DOHH2 (cell line): ENCODE results near the gene NEK10.

ENCODE experiments used
- H3F3A ChIP-seq: fragments of 200-600 bp; sonication (generic), shearing (Covaris generic); 2 replicates; pipeline ENCODE4 v1.6.0; 2016; ENCODE audit warnings: antibody characterized with exemption, mild to moderate bottlenecking; ENCODE audit not compliant: control insufficient read depth, insufficient read depth
- H3K27ac ChIP-seq: fragments of 200-600 bp; sonication (generic); 2 replicates; pipeline ENCODE4 v1.5.1; 2014; ENCODE audit warnings: low read depth, mild to moderate bottlenecking, low read length, moderate library complexity
- H3K27me3 ChIP-seq: fragments of 200-600 bp; sonication (generic); 2 replicates; pipeline ENCODE4 v1.6.1; 2014; ENCODE audit warnings: mild to moderate bottlenecking, low read length, mixed read lengths; ENCODE audit not compliant: control insufficient read depth
- H3K36me3 ChIP-seq: fragments of 200-600 bp; sonication (generic); 2 replicates; pipeline ENCODE4 v1.6.1; 2014; ENCODE audit warnings: mild to moderate bottlenecking, low read length, moderate library complexity, mixed read lengths; ENCODE audit not compliant: control insufficient read depth
- H3K4me1 ChIP-seq: fragments of 200-600 bp; sonication (generic); 2 replicates; pipeline ENCODE4 v1.6.1; 2014; ENCODE audit warnings: mild to moderate bottlenecking, low read length, mixed read lengths; ENCODE audit not compliant: control insufficient read depth
- H3K4me2 ChIP-seq: fragments of 200-600 bp; sonication (generic); 2 replicates; pipeline ENCODE4 v1.6.0; 2014; ENCODE audit warnings: mild to moderate bottlenecking, low read length, moderate library complexity
- H3K4me3 ChIP-seq: fragments of 200-600 bp; sonication (generic); 2 replicates; pipeline ENCODE4 v1.5.1; 2014; ENCODE audit warnings: mild to moderate bottlenecking, low read length, mixed read lengths
- H3K79me2 ChIP-seq: fragments of 200-600 bp; sonication (generic); 2 replicates; pipeline ENCODE4 v1.6.1; 2014; ENCODE audit warnings: mild to moderate bottlenecking, low read length, mixed read lengths; ENCODE audit not compliant: control insufficient read depth
- H3K9me2 ChIP-seq: fragments of 200-600 bp; sonication (generic); replicated peaks from 2 replicates; pipeline ENCODE4 v1.6.1; 2014; ENCODE audit warnings: mild to moderate bottlenecking, low read length, mixed read lengths; ENCODE audit not compliant: control insufficient read depth
- H3K9me3 ChIP-seq: fragments of 200-600 bp; sonication (generic); 2 replicates; pipeline ENCODE4 v1.6.1; 2014; ENCODE audit warnings: antibody characterized with exemption, low read length, mixed read lengths; ENCODE audit not compliant: control insufficient read depth, insufficient read depth
- H4K20me1 ChIP-seq: fragments of 200-600 bp; sonication (generic); 2 replicates; pipeline ENCODE4 v1.6.0; 2014; ENCODE audit warnings: low read depth, mild to moderate bottlenecking, antibody characterized with exemption, low read length, moderate library complexity; ENCODE audit not compliant: control insufficient read depth, insufficient read depth
- CTCF ChIP-seq: fragments of 200-600 bp; sonication (generic); IDR thresholded peaks from one replicate; pipeline ENCODE4 v1.5.1; 2014; ENCODE audit warnings: antibody characterized with exemption, mild to moderate bottlenecking, low read depth, low read length; ENCODE audit not compliant: poor library complexity, severe bottlenecking
- EZH2phosphoT487 ChIP-seq: fragments of 200-600 bp; sonication (generic); IDR thresholded peaks from 2 replicates; pipeline ENCODE4 v1.6.1; 2017; ENCODE audit warnings: borderline replicate concordance, mild to moderate bottlenecking, antibody characterized with exemption, low read length, moderate library complexity, mixed read lengths

The NEK10 gene

GRCh38 chr3:27342267-27342666 lies 26.9 kb downstream of the NEK10 start:
- Histone ChIP-seq H3K4me3 (no peak overlapping the region), H3K9me2 (no peaks in the 10 kb centered on the region), H3K4me1 (peaks cover 27% of the 10 kb centered on the region), H3K79me2 (no peaks in the 10 kb centered on the region), H3K27me3 (no peaks in the 10 kb centered on the region), H3K27ac (no peak overlapping the region), H3K9me3 (no peaks in the 10 kb centered on the region), H3K4me2 (no peak overlapping the region), H4K20me1 (no peaks in the 10 kb centered on the region), H3K36me3 (no peaks in the 10 kb centered on the region), H3F3A (no peaks in the 10 kb centered on the region)
- TF ChIP-seq CTCF (no peak), EZH2phosphoT487 (no peak)

- H3K4me2 ChIP-seq, result peak overlapping the region; percentile 36
- peak overlapping the region; percentile 20; the same call in 1 of the 2 replicates for H3K4me3 ChIP-seq
- no peaks in the 10 kb centered on the region for H3K27me3 ChIP-seq
- no peaks in the 10 kb centered on the region for H4K20me1 ChIP-seq
- H3K9me2 ChIP-seq, result no peaks in the 10 kb centered on the region
- H3K9me3 ChIP-seq, result no peaks in the 10 kb centered on the region
- no peaks in the 10 kb centered on the region for H3F3A ChIP-seq
- H3K4me1 ChIP-seq, result peaks cover 27% of the 10 kb centered on the region
- peak overlapping the region; percentile 27 for H3K27ac ChIP-seq
- no peaks in the 10 kb centered on the region for H3K36me3 ChIP-seq
- TF ChIP-seq EZH2phosphoT487 (no peak), CTCF (no peak)
- no peaks in the 10 kb centered on the region for H3K79me2 ChIP-seq
Measured at GRCh38 chr3:27340534-27340933, 28.6 kb downstream of the NEK10 start.

GRCh38 chr3:27335571-27335970 lies 33.6 kb downstream of the NEK10 start:
- Histone ChIP-seq H3K9me3 (no peaks in the 10 kb centered on the region), H3K4me3 (no peak overlapping the region), H3K4me1 (peaks cover 13% of the 10 kb centered on the region), H3K4me2 (no peak overlapping the region), H3F3A (no peaks in the 10 kb centered on the region), H3K27ac (no peak overlapping the region), H3K36me3 (no peaks in the 10 kb centered on the region), H3K79me2 (no peaks in the 10 kb centered on the region), H4K20me1 (no peaks in the 10 kb centered on the region), H3K9me2 (no peaks in the 10 kb centered on the region), H3K27me3 (no peaks in the 10 kb centered on the region)
- TF ChIP-seq CTCF (no peak), EZH2phosphoT487 (no peak)
